ENCODE measurements around the gene MMP11.

Gene MMP11

DNA sequence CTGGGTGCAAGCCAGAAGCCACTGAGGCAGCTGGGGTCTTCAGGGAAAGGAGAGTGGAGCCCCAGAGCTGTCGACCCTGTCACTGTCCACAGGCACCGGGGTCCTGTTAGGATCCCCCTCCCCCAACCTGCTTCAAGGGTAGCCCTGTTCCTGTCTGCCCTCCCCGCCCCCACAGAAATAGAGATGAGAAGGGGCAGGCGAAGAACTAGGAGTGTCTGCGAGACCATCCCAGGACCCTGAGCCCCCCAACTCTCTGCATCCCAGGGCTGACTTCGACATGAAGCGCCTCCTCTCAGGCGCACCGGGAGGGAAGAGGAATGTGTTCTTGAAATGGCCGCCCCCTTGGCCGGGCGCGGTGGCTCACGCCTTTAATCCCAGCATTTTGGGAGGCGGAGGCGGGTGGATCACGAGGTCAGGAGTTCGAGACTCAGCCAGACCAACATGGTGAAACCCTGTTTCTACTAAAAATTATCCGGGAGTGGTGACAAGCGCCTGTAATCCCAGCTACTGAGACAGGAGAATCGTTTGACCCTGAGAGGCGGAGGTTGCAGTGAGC is 21.1 kb upstream of the MMP11 start:
- Histone ChIP-seq H3K27me3 (ENCODE audit: insufficient read depth, low read length) (no peaks in the 10 kb centered on the region), H3K9ac (ENCODE audit: low read depth, low read length) (peak overlapping the region; percentile 94; the same call in 1 of the 2 replicates), H3K9me3 (ENCODE audit: insufficient read depth, low read depth, low read length) (no peaks in the 10 kb centered on the region), H3K4me3 (ENCODE audit: low read length) (peak overlapping the region; percentile 93), H3K4me1 (ENCODE audit: insufficient read depth, low read length) (no peaks in the 10 kb centered on the region; the same call in 1 of the 2 replicates), H3K36me3 (ENCODE audit: insufficient read depth, low read depth, low read length) (no peaks in the 10 kb centered on the region), H3K27ac (ENCODE audit: low read length) (peak overlapping the region; percentile 94)

- peaks cover 5% of the 10 kb centered on the region; the same call in 1 of the 2 replicates for H3K4me1 ChIP-seq (ENCODE audit: insufficient read depth, low read length)
- no peak overlapping the region for H3K27ac ChIP-seq (ENCODE audit: low read length)
- peak overlapping the region; percentile 93; the same call in 1 of the 2 replicates for H3K4me3 ChIP-seq (ENCODE audit: low read length)
- H3K36me3 ChIP-seq (ENCODE audit: insufficient read depth, low read depth, low read length): no peaks in the 10 kb centered on the region
- H3K9ac ChIP-seq (ENCODE audit: low read depth, low read length): peak overlapping the region; percentile 94; the same call in 1 of the 2 replicates
- no peaks in the 10 kb centered on the region for H3K27me3 ChIP-seq (ENCODE audit: insufficient read depth, low read length)
- no peaks in the 10 kb centered on the region for H3K9me3 ChIP-seq (ENCODE audit: insufficient read depth, low read depth, low read length)
Observed at GRCh38 chr22:23752090-23752691, 20.5 kb upstream of the MMP11 start.

- Histone ChIP-seq H3K27ac (ENCODE audit: low read length) (no peak overlapping the region), H3K9ac (ENCODE audit: low read depth, low read length) (no peak overlapping the region), H3K4me1 (ENCODE audit: insufficient read depth, low read length) (peaks cover 5% of the 10 kb centered on the region; the same call in 1 of the 2 replicates), H3K9me3 (ENCODE audit: insufficient read depth, low read depth, low read length) (no peaks in the 10 kb centered on the region), H3K4me3 (ENCODE audit: low read length) (no peak overlapping the region), H3K27me3 (ENCODE audit: insufficient read depth, low read length) (no peaks in the 10 kb centered on the region), H3K36me3 (ENCODE audit: insufficient read depth, low read depth, low read length) (no peaks in the 10 kb centered on the region)
Observed at GRCh38 chr22:23752750-23753149, 19.9 kb upstream of the MMP11 start.

- Histone ChIP-seq H3K4me1 (ENCODE audit: insufficient read depth, low read length) (peaks cover 5% of the 10 kb centered on the region; the same call in 1 of the 2 replicates), H3K9ac (ENCODE audit: low read depth, low read length) (no peak overlapping the region), H3K9me3 (ENCODE audit: insufficient read depth, low read depth, low read length) (no peaks in the 10 kb centered on the region), H3K36me3 (ENCODE audit: insufficient read depth, low read depth, low read length) (no peaks in the 10 kb centered on the region), H3K27ac (ENCODE audit: low read length) (no peak overlapping the region), H3K4me3 (ENCODE audit: low read length) (no peak overlapping the region), H3K27me3 (ENCODE audit: insufficient read depth, low read length) (no peaks in the 10 kb centered on the region)
Observed at GRCh38 chr22:23753385-23753784, 19.3 kb upstream of the MMP11 start.

DNA sequence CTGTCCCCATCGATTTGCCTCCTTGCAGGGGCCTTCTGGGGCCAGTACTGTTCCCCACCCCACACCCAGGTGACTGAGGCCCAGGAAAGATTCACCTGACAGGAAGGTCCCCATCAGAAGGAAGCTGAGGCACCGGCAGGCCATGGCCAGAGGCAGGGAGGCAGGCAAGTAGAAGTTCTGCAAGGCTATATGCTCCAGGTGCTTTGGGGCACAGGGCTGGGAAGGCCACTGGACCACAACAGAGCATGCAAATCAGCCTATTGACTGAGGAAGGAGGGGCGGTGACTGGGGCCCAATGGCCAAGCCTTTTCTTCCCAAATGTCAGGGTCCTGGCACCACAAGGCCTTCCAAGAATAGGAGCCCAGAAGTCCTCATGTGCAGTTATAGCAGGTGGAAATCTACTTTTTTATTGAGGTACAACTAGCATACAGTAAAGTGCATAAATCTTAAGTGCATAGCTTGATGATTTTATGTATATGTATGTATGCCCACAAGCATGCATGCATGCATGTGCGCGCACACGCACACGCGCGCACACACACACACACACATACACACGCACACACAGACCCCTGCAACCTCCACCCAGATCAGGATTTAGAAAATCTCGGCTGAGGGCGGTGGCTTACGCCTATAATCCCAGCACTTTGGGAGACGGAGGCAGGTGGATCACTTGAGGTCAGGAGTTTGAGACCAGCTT is 18.3 kb upstream of the MMP11 start, which contains the start of gene VPREB3:
Gene VPREB3, minus strand, starts transcription at position 206 of the 700 bp plus-strand sequence. Its CDS starts 62 bp downstream, at position 144.
- H3K4me1 ChIP-seq (ENCODE audit: insufficient read depth, low read length): peaks cover 5% of the 10 kb centered on the region; the same call in 1 of the 2 replicates
- no peaks in the 10 kb centered on the region for H3K36me3 ChIP-seq (ENCODE audit: insufficient read depth, low read depth, low read length)
- H3K9me3 ChIP-seq (ENCODE audit: insufficient read depth, low read depth, low read length): no peaks in the 10 kb centered on the region
- H3K4me3 ChIP-seq (ENCODE audit: low read length): no peak within 1 kb of the TSS
- H3K9ac ChIP-seq (ENCODE audit: low read depth, low read length): no peak within 1 kb of the TSS
- no peaks in the 10 kb centered on the region for H3K27me3 ChIP-seq (ENCODE audit: insufficient read depth, low read length)
- H3K27ac ChIP-seq (ENCODE audit: low read length): no peak within 1 kb of the TSS

DNA sequence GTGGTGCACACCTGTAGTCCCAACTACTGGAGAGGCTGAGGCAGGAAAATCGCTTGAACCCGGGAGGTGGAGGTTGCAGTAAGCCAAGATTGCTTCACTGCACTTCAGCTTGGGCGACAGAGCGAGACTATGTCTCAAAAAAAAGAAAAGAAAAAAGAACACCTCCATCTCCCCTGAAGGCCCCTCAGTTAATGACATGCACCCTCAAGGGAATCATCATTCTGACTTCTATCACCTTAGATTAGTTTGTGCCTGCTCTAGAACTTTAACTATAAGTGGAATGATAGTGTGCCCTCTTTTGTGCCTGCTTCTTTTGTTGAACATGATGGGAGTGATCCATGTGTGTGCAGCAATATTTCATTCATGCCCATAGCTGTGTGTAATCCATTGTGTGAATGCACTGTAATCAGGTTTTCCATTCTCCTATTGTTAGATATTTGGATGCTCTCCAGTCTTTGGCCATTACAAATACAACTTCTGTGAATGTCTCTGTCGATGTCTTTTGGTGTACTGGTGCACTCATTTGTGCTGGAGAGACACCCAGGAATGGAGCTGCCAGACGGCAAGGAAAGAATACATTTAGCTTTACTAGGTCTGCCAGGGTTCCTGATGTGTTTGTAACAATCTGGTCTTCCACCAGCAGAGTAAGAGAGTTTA is 17.5 kb upstream of the MMP11 start:
- no peak overlapping the region for H3K9ac ChIP-seq (ENCODE audit: low read depth, low read length)
- no peaks in the 10 kb centered on the region for H3K9me3 ChIP-seq (ENCODE audit: insufficient read depth, low read depth, low read length)
- H3K4me3 ChIP-seq (ENCODE audit: low read length): no peak overlapping the region
- no peaks in the 10 kb centered on the region for H3K27me3 ChIP-seq (ENCODE audit: insufficient read depth, low read length)
- H3K4me1 ChIP-seq (ENCODE audit: insufficient read depth, low read length): peaks cover 5% of the 10 kb centered on the region; the same call in 1 of the 2 replicates
- no peaks in the 10 kb centered on the region for H3K36me3 ChIP-seq (ENCODE audit: insufficient read depth, low read depth, low read length)
- H3K27ac ChIP-seq (ENCODE audit: low read length): no peak overlapping the region

- Histone ChIP-seq H3K27ac (ENCODE audit: low read length) (no peak overlapping the region), H3K4me1 (ENCODE audit: insufficient read depth, low read length) (peaks cover 5% of the 10 kb centered on the region; the same call in 1 of the 2 replicates), H3K9ac (ENCODE audit: low read depth, low read length) (no peak overlapping the region), H3K9me3 (ENCODE audit: insufficient read depth, low read depth, low read length) (no peaks in the 10 kb centered on the region), H3K4me3 (ENCODE audit: low read length) (no peak overlapping the region), H3K27me3 (ENCODE audit: insufficient read depth, low read length) (no peaks in the 10 kb centered on the region), H3K36me3 (ENCODE audit: insufficient read depth, low read depth, low read length) (no peaks in the 10 kb centered on the region)
Observed at GRCh38 chr22:23755711-23756110, 16.9 kb upstream of the MMP11 start.

DNA sequence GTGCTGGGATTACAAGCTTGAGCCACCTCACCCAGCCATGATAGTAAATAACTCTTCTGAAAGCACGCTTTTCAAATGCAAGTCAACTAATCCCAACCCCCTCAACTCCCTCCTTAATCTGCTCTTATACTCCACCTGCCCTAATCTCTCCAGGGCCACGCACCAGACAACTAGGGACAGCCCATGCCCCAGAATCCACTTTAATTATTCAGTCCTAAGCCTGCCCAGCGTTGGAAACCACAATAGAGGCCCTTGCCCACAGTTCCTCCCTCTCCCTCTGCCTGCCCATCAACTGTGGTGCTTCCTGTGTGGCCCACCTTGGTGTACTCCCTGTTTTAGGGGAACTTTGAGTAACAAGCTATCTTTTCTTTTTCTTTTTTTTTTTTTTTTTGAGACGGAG is 15.8 kb upstream of the MMP11 start:
- Histone ChIP-seq H3K27ac (ENCODE audit: low read length) (no peak overlapping the region), H3K36me3 (ENCODE audit: insufficient read depth, low read depth, low read length) (no peaks in the 10 kb centered on the region), H3K4me3 (ENCODE audit: low read length) (no peak overlapping the region), H3K4me1 (ENCODE audit: insufficient read depth, low read length) (peaks cover 5% of the 10 kb centered on the region; the same call in 1 of the 2 replicates), H3K27me3 (ENCODE audit: insufficient read depth, low read length) (no peaks in the 10 kb centered on the region), H3K9ac (ENCODE audit: low read depth, low read length) (no peak overlapping the region), H3K9me3 (ENCODE audit: insufficient read depth, low read depth, low read length) (no peaks in the 10 kb centered on the region)

GRCh38 chr22:23759566-23759965 is 13.1 kb upstream of the MMP11 start:
- Histone ChIP-seq H3K36me3 (ENCODE audit: insufficient read depth, low read depth, low read length) (no peaks in the 10 kb centered on the region), H3K4me1 (ENCODE audit: insufficient read depth, low read length) (peaks cover 15% of the 10 kb centered on the region; the same call in 1 of the 2 replicates), H3K27me3 (ENCODE audit: insufficient read depth, low read length) (no peaks in the 10 kb centered on the region), H3K27ac (ENCODE audit: low read length) (no peak overlapping the region), H3K4me3 (ENCODE audit: low read length) (no peak overlapping the region), H3K9me3 (ENCODE audit: insufficient read depth, low read depth, low read length) (no peaks in the 10 kb centered on the region), H3K9ac (ENCODE audit: low read depth, low read length) (no peak overlapping the region)

DNA sequence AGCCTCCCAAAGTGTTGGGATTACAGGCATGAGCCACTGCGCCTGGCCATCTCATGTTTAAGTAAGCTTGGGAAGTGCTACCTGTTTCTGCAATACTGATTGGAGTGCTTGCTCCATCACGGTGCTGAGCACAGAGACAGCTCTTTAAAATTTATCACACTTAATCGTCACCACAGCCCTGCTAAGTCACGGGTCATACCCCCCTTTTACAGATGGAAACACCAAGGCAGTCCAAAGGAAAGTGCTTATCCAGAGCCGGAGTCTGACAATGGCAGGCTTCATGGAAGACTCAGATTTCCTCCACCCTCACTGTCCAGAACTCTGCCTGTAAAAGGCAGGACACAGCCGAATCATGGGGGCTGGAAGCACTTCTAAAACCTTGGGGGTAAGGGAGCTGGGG is 12.6 kb upstream of the MMP11 start:
- Histone ChIP-seq H3K9ac (ENCODE audit: low read depth, low read length) (no peak overlapping the region), H3K27ac (ENCODE audit: low read length) (no peak overlapping the region), H3K9me3 (ENCODE audit: insufficient read depth, low read depth, low read length) (no peaks in the 10 kb centered on the region), H3K4me1 (ENCODE audit: insufficient read depth, low read length) (peaks cover 15% of the 10 kb centered on the region; the same call in 1 of the 2 replicates), H3K4me3 (ENCODE audit: low read length) (no peak overlapping the region), H3K27me3 (ENCODE audit: insufficient read depth, low read length) (no peaks in the 10 kb centered on the region), H3K36me3 (ENCODE audit: insufficient read depth, low read depth, low read length) (peaks cover 4% of the 10 kb centered on the region)

- Histone ChIP-seq H3K36me3 (ENCODE audit: insufficient read depth, low read depth, low read length) (peaks cover 12% of the 10 kb centered on the region), H3K27ac (ENCODE audit: low read length) (no peak within 1 kb of the TSS), H3K9ac (ENCODE audit: low read depth, low read length) (peak within 1 kb of the TSS; percentile 52; the same call in 1 of the 2 replicates), H3K4me3 (ENCODE audit: low read length) (peak within 1 kb of the TSS; percentile 37; the same call in 1 of the 2 replicates), H3K27me3 (ENCODE audit: insufficient read depth, low read length) (no peaks in the 10 kb centered on the region), H3K9me3 (ENCODE audit: insufficient read depth, low read depth, low read length) (no peaks in the 10 kb centered on the region), H3K4me1 (ENCODE audit: insufficient read depth, low read length) (peaks cover 10% of the 10 kb centered on the region; the same call in 1 of the 2 replicates)
Observed at GRCh38 chr22:23762842-23763578, 9.6 kb upstream of the MMP11 start, which contains the start of gene C22orf15. Gene C22orf15 (plus strand): TSS chr22:23762990. CDS start chr22:23763307, 317 bp downstream.
